Gastroesophageal sphincter (tissue), 3 donors: ENCODE data around the gene GJA5.

Source experiments
- CTCF ChIP-seq, 4 experiments: fragments of 200-600 bp in 2 of 4; fragments of 450-650 bp in 2 of 4; sonication (generic) in 1 of 4; IDR thresholded peaks; one replicate each; pipeline ENCODE4 v1.5.1; 2017 to 2019; ENCODE audit warnings: antibody characterized with exemption in 4 of 4, mild to moderate bottlenecking in 2 of 4, moderate library complexity in 2 of 4
- EP300 ChIP-seq: sonication (generic); formaldehyde crosslinking; IDR thresholded peaks from one replicate; pipeline ENCODE4 v1.6.1; 2017; ENCODE audit warnings: antibody characterized with exemption, mild to moderate bottlenecking
- POLR2A ChIP-seq, 2 donors: fragments of 450-650 bp; IDR thresholded peaks; one replicate each; pipeline ENCODE4 v1.6.1; 2017; ENCODE audit warnings: antibody characterized with exemption in 2 of 2, mild to moderate bottlenecking in 2 of 2, moderate library complexity in 1 of 2

- TF ChIP-seq POLR2A (IDR thresholded peaks at IDR 0.05) = no peak
- no peak for TF ChIP-seq CTCF (IDR thresholded peaks at IDR 0.05)
- no peak for TF ChIP-seq EP300
Observed at GRCh38 chr1:147717051-147717705, 43.2 kb downstream of the GJA5 start.
